Measurements from ENCODE around the gene ZNHIT3.

Gene ZNHIT3

GRCh38 chr17:36498560-36499300, 12.2 kb downstream of the ZNHIT3 start:
- no peak for TF ChIP-seq CTCF (conservative IDR thresholded peaks at IDR 0.05; ENCODE audit: control insufficient read depth, insufficient read depth, low read depth, low read length)
- no peak for DNase-seq (ENCODE audit: low read depth)
- H3K4me3 ChIP-seq (ENCODE audit: control insufficient read depth, low read depth, low read length): no peak overlapping the region

GRCh38 chr17:36500745-36501225, 14.3 kb downstream of the ZNHIT3 start:
- DNase-seq (ENCODE audit: low read depth): no peak
- TF ChIP-seq CTCF (conservative IDR thresholded peaks at IDR 0.05; ENCODE audit: control insufficient read depth, insufficient read depth, low read depth, low read length): no peak

GRCh38 chr17:36501351-36501750, 14.9 kb downstream of the ZNHIT3 start:
- H3K4me3 ChIP-seq (ENCODE audit: control insufficient read depth, low read depth, low read length): no peak overlapping the region
- no peak for DNase-seq (ENCODE audit: low read depth)
- TF ChIP-seq CTCF (conservative IDR thresholded peaks at IDR 0.05; ENCODE audit: control insufficient read depth, insufficient read depth, low read depth, low read length): no peak

More at GRCh38 chr17:36500745-36501225, 14.3 kb downstream of the ZNHIT3 start:
- no peak overlapping the region for H3K4me3 ChIP-seq (ENCODE audit: control insufficient read depth, low read depth, low read length)

- TF ChIP-seq CTCF (conservative IDR thresholded peaks at IDR 0.05; ENCODE audit: control insufficient read depth, insufficient read depth, low read depth, low read length): no peak
- H3K4me3 ChIP-seq (ENCODE audit: control insufficient read depth, low read depth, low read length): no peak overlapping the region
Observed at GRCh38 chr17:36501963-36502362, 15.5 kb downstream of the ZNHIT3 start.

GRCh38 chr17:36503456-36504155, 17.1 kb downstream of the ZNHIT3 start:
- DNase-seq (ENCODE audit: low read depth): no peak
- H3K4me3 ChIP-seq (ENCODE audit: control insufficient read depth, low read depth, low read length): no peak overlapping the region
- no peak for TF ChIP-seq CTCF (conservative IDR thresholded peaks at IDR 0.05; ENCODE audit: control insufficient read depth, insufficient read depth, low read depth, low read length)

More at GRCh38 chr17:36501963-36502362, 15.5 kb downstream of the ZNHIT3 start:
- DNase-seq (ENCODE audit: low read depth): no peak

GRCh38 chr17:36504156-36504545, 17.7 kb downstream of the ZNHIT3 start:
- H3K4me3 ChIP-seq (ENCODE audit: control insufficient read depth, low read depth, low read length): no peak overlapping the region
- TF ChIP-seq CTCF (conservative IDR thresholded peaks at IDR 0.05; ENCODE audit: control insufficient read depth, insufficient read depth, low read depth, low read length): no peak
- no peak for DNase-seq (ENCODE audit: low read depth)
